ENCODE results near the gene TNKS1BP1.

DNA sequence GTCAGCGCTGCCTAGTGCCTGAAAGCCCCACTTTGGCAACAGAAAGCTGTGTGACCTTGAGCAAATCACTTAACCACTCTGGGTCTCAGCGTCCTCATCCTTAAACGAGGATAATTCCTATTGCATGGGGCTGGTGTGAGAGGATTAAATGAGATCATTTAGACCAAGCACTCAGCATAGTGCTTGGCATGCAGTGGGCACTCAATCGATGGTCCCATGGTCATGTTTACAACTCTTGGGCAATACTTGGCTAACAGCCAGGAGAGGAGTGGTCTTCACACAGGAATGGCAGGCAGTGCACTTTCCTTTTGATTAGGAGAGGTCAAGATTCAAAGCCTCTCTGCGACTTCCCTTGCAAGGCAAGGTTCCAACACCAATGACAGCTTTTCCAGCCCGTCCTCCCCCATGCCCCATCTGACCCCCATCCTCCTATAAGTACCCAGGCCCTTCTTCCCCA is 14.1 kb downstream of the TNKS1BP1 start:
- TF ChIP-seq TAF1 (IDR thresholded peaks at IDR 0.05; ENCODE audit: borderline replicate concordance, insufficient read depth, low read length) = no peak
- TF ChIP-seq SIN3A (IDR thresholded peaks at IDR 0.05; ENCODE audit: borderline replicate concordance, insufficient read depth, low read length) = no peak
- TF ChIP-seq, protein P1, sequence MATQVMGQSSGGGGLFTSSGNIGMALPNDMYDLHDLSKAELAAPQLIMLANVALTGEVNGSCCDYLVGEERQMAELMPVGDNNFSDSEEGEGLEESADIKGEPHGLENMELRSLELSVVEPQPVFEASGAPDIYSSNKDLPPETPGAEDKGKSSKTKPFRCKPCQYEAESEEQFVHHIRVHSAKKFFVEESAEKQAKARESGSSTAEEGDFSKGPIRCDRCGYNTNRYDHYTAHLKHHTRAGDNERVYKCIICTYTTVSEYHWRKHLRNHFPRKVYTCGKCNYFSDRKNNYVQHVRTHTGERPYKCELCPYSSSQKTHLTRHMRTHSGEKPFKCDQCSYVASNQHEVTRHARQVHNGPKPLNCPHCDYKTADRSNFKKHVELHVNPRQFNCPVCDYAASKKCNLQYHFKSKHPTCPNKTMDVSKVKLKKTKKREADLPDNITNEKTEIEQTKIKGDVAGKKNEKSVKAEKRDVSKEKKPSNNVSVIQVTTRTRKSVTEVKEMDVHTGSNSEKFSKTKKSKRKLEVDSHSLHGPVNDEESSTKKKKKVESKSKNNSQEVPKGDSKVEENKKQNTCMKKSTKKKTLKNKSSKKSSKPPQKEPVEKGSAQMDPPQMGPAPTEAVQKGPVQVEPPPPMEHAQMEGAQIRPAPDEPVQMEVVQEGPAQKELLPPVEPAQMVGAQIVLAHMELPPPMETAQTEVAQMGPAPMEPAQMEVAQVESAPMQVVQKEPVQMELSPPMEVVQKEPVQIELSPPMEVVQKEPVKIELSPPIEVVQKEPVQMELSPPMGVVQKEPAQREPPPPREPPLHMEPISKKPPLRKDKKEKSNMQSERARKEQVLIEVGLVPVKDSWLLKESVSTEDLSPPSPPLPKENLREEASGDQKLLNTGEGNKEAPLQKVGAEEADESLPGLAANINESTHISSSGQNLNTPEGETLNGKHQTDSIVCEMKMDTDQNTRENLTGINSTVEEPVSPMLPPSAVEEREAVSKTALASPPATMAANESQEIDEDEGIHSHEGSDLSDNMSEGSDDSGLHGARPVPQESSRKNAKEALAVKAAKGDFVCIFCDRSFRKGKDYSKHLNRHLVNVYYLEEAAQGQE (IDR thresholded peaks at IDR 0.05; ENCODE audit: insufficient read depth in 1 of 2, low read depth in 2 of 2, low read length in 2 of 2) = no peak; a peak in 1 of 4 replicates
